Endodermal cell (in vitro differentiated cells): ENCODE data around the gene SLC46A1. TPM values are rescaled to one million over a fixed set of nuclear protein-coding genes. Genes with fewer than 3 reads are reported as not detected.

Source experiments
- DNase-seq: peaks from one replicate; pipeline ENCODE4 v3.0.0-alpha.2; 2017
- H3K27ac ChIP-seq: 2 replicates; pipeline ENCODE4 v1.5.1; 2013; ENCODE audit warnings: mild to moderate bottlenecking, low read depth, low read length, moderate library complexity
- H3K27me3 ChIP-seq: 2 replicates; pipeline ENCODE4 v1.6.1; 2013; ENCODE audit warnings: mild to moderate bottlenecking, low read length, moderate library complexity; ENCODE audit not compliant: insufficient read depth, control insufficient read depth, poor library complexity, severe bottlenecking
- H3K36me3 ChIP-seq: 2 replicates; pipeline ENCODE4 v1.7.0; 2013; ENCODE audit warnings: mild to moderate bottlenecking, low read length, moderate library complexity; ENCODE audit not compliant: control insufficient read depth, insufficient read depth
- H3K4me1 ChIP-seq: one replicate; pipeline ENCODE4 v1.7.0; 2013; ENCODE audit warnings: low read length; ENCODE audit not compliant: control insufficient read depth, insufficient read depth
- H3K4me3 ChIP-seq: 2 replicates; pipeline ENCODE4 v1.5.1; 2013; ENCODE audit warnings: mild to moderate bottlenecking, low read length, moderate library complexity
- H3K9ac ChIP-seq: 2 replicates; pipeline ENCODE4 v1.6.1; 2013; ENCODE audit warnings: mild to moderate bottlenecking, low read length, moderate library complexity; ENCODE audit not compliant: poor library complexity, severe bottlenecking; ENCODE audit errors: extremely low read depth
- H3K9me3 ChIP-seq: 2 replicates; pipeline ENCODE4 v1.6.1; 2013; ENCODE audit warnings: mild to moderate bottlenecking, low read length, moderate library complexity; ENCODE audit not compliant: control insufficient read depth
- H3K27ac Mint-ChIP-seq: 2 replicates; pipeline ENCODE4 v1.8.0; 2020; ENCODE audit warnings: mixed read lengths
- H3K27me3 Mint-ChIP-seq: 2 replicates; pipeline ENCODE4 v1.8.0; 2021; ENCODE audit warnings: mild to moderate bottlenecking, mixed read lengths; ENCODE audit not compliant: insufficient read depth
- H3K36me3 Mint-ChIP-seq: 2 replicates; pipeline ENCODE4 v1.8.0; 2020; ENCODE audit warnings: low read depth, mixed read lengths
- H3K4me1 Mint-ChIP-seq: 2 replicates; pipeline ENCODE4 v1.8.0; 2020; ENCODE audit warnings: mixed read lengths
- H3K4me3 Mint-ChIP-seq: 2 replicates; pipeline ENCODE4 v1.8.0; 2020; ENCODE audit warnings: mild to moderate bottlenecking, moderate library complexity, mixed read lengths
- H3K9me3 Mint-ChIP-seq: 2 replicates; pipeline ENCODE4 v1.8.0; 2020; ENCODE audit warnings: mild to moderate bottlenecking, mixed read lengths
- CTCF ChIP-seq: fragments of 200-600 bp; sonication (generic); conservative IDR thresholded peaks from 2 replicates; pipeline ENCODE4 v1.5.0; 2021; ENCODE audit warnings: antibody characterized with exemption, mild to moderate bottlenecking
- WGBS, 2 experiments: methylation state at CpG; one replicate each; pipeline versions ENCODE4 v1.1.5 to v1.1.7; 2013; ENCODE audit warnings: missing lambda C conversion rate in 2 of 2, mixed read lengths in 1 of 2; ENCODE audit not compliant: insufficient coverage in 1 of 2, insufficient read length in 1 of 2; 5-methylcytosine and 5-hydroxymethylcytosine counted together
- total RNA-seq, 2 donors: library from RNA; stranded (reverse); fragmentation: NEBNext Ultra II Directional in 1 of 2; extraction: Animal tissue kit (Norgen Biotek cat#: 25700) in 1 of 2; gene quantifications; 2 replicates in 1 of 2; 3 replicates in 1 of 2; pipeline ENCODE4 v1.2.1, GENCODE V29; 2021

Gene SLC46A1
- total RNA-seq, 2 donors from 2014 or later, result 6.9 to 10.9 TPM

GRCh38 chr17:28357901-28358197 is 48.2 kb downstream of the SLC46A1 start:
- H3K27me3 Mint-ChIP-seq, result no peaks in the 10 kb centered on the region
- peaks cover 3% of the 10 kb centered on the region for H3K4me1 ChIP-seq
- H3K27ac ChIP-seq, result peak overlapping the region; percentile 26
- H3K9me3 ChIP-seq, result no peaks in the 10 kb centered on the region
- peak overlapping the region; percentile 95 for H3K4me3 Mint-ChIP-seq
- whole genome bisulfite sequencing, 2 experiments, result 0 to 3% methylated on average over 4 of the region's 4 CpGs
- H3K9ac ChIP-seq, result peak overlapping the region; percentile 81
- H3K4me1 Mint-ChIP-seq, result peaks cover 12% of the 10 kb centered on the region
- TF ChIP-seq CTCF, result no peak
- H3K36me3 ChIP-seq, result peaks cover 59% of the 10 kb centered on the region
- peak overlapping the region; percentile 84 for H3K4me3 ChIP-seq
- H3K27me3 ChIP-seq, result peaks cover 8% of the 10 kb centered on the region
- peaks cover 50% of the 10 kb centered on the region for H3K36me3 Mint-ChIP-seq
- H3K9me3 Mint-ChIP-seq, result no peaks in the 10 kb centered on the region
- no peak for DNase-seq
- H3K27ac Mint-ChIP-seq, result peak overlapping the region; percentile 99

GRCh38 chr17:28357061-28357900 is 48.7 kb downstream of the SLC46A1 start, which contains the start of gene POLDIP2:
Gene POLDIP2, minus strand, starts transcription at chr17:28357527. Its CDS starts 79 bp downstream, at chr17:28357448.
- Mint-ChIP-seq H3K4me1 (peaks cover 12% of the 10 kb centered on the region), H3K27ac (peak within 1 kb of the TSS; percentile 99), H3K27me3 (no peaks in the 10 kb centered on the region), H3K36me3 (peaks cover 52% of the 10 kb centered on the region), H3K4me3 (peak within 1 kb of the TSS; percentile 95), H3K9me3 (no peaks in the 10 kb centered on the region)
- Histone ChIP-seq H3K36me3 (peaks cover 61% of the 10 kb centered on the region), H3K27ac (peak within 1 kb of the TSS; percentile 26), H3K4me1 (peaks cover 3% of the 10 kb centered on the region), H3K9me3 (no peaks in the 10 kb centered on the region), H3K27me3 (peaks cover 7% of the 10 kb centered on the region), H3K9ac (peak within 1 kb of the TSS; percentile 81), H3K4me3 (peak within 1 kb of the TSS; percentile 84)
- 0% methylated on average over 43 to 80 of the region's 80 CpGs for WGBS, 2 experiments
- DNase-seq, result peak; percentile 99
- peak; percentile 15 for TF ChIP-seq CTCF

- Histone ChIP-seq H3K4me1 (peaks cover 9% of the 10 kb centered on the region), H3K4me3 (no peak overlapping the region), H3K36me3 (peaks cover 91% of the 10 kb centered on the region), H3K27me3 (no peaks in the 10 kb centered on the region), H3K27ac (no peak overlapping the region), H3K9me3 (no peaks in the 10 kb centered on the region), H3K9ac (no peak overlapping the region)
- no peak overlapping the region for H3K27ac Mint-ChIP-seq
- TF ChIP-seq CTCF, result no peak
- no peak overlapping the region for H3K4me3 Mint-ChIP-seq
- H3K4me1 Mint-ChIP-seq, result peaks cover 4% of the 10 kb centered on the region
- no peaks in the 10 kb centered on the region for H3K27me3 Mint-ChIP-seq
- no peaks in the 10 kb centered on the region for H3K9me3 Mint-ChIP-seq
- DNase-seq, result no peak
- WGBS, 2 experiments, result 97% methylated on average over 7 of the region's 7 CpGs; no CpG with 5 or more reads in 1 of the 2 experiments
- H3K36me3 Mint-ChIP-seq, result peaks cover 83% of the 10 kb centered on the region
Measured at GRCh38 chr17:28350271-28350670, 55.7 kb downstream of the SLC46A1 start.
